ENCODE data around the gene NRBF2.

Gene NRBF2

DNA sequence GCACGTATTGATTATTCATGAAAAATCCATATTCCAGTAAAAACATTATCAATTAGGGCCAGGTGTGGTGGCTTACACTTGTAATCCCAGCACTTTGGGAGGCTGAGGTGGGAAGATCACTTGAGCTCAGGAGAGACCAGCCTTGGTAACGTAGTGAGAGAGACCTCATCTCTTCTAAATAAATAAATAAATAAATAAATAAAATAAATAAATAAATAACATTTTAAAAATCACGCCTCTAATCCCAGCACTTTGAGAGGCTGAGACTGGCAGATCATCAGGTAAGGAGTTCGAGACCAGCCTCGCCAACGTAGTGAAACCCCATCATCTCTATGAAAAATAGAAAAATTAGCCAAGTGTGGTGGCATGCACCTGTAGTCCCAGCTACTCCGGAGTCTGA is 32.1 kb downstream of the NRBF2 start:
- DNase-seq: no peak

DNA sequence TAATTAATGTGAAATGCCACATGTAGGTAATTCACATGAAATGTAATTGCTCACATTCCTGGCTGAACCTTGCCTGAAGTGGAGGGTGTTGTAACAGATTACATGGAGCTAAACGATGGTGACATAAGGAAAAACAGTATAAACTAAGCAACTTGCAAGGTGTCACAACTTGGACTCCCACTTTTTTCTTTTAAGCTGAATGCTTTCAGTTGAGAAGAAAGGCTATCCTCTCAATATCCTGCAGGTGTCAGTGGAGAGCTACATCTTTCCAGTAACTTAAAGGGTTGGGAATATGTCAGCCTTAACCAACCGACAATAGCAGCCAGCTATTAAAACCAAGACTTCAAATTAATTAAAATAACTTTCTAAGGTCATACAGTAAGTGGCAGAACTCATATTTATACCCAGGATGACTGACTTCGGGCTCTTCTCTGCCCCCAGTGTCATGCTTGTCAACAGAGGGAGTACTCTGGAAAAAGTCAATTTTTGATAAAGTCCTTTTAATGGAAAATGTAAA is 33.7 kb downstream of the NRBF2 start:
- no peak for DNase-seq

DNA sequence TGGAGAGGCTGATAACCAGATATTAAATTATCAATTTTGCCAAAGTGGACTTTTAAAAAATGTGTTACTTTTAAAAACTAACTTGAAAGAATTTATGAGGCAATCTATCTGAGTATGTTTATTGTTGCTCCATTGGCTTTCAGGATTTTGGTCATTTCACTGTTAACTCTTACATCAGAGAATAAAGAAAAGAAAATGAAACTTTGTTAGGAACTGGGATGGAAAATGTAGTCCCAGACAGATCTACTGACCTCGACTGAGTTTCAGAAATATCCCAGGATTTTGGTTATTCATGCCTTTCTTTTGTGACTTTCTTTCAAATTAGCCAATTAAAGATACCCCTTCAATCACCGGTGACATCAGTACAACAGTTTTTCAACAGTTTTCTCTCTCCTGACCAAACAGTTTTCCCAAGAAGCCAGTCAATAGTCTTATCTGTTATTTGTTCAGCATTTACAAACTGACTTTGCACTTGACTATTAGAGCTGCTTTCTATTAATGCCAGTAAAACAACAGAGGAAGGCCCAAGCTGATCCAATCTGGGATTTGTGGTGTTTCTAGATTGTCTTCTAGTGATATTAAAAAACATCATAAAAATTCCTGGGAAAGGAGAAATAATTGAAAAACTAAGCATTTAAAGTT is 35.8 kb downstream of the NRBF2 start:
- DNase-seq: no peak

DNA sequence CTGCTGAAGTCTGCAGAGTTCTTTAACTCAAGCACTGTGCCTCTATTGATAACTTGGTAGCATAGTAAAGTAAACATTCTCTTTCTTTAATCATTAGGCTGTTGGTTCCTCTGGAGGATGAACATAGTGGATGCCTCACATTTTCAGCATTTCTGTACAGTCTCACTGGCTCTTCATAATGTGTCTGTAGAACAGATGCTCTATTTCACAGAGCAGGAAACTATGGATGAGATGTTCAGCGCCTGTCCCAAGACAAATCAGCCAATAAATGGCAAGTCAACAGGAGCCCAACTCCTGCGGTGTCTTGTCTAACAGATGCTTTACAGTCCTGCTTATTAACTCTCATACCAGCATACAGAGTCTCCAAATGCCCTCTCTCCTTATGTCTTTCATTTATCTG is 36.5 kb downstream of the NRBF2 start:
- no peak for DNase-seq

DNA sequence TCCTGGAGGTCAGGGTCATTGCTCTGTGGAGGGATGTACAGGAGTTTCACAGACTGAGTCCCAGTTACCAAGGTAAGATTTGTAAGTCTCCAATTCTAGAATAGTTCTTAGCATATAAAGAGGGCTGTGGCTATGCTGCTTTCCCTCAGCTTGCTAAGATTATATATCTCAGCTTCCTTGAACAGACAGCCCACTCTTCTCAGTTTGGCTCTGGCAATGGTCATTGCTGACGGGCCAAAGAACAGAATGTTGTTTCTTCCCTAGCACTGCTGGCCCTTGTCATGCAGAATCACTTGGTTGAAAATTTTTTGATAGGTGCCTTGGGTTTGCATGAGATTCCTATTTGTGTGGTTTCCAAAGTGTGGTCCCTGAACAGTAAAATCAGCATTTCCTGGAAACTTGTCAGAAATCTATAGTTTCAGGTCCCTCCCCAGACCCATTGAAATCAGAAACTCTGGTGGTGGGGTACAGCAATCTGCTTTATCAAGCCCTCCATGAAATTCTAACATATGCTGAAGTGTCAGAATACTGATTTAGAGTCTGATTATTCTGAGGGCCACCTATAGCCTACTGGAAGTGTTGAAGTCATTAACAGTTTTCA is 38.2 kb downstream of the NRBF2 start:
- DNase-seq: no peak

DNA sequence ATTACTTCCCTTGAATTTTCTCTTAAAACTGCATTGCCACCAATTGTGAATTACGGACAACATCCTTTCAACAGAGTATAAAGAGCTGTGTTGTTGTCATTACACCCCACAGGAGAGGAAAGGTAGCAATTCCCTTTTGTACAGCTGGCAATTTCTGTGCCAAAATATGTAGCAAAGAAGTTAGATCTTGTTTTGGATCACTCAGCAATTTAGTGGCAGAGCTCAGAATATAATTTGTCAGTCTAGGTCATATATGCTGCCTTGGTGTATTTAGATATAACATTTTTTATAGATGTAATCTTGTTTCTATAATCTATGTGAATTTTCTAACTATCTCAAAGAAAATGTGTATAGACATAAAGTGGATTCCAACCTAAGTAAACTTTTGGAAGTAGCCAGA is 38.8 kb downstream of the NRBF2 start:
- no peak for DNase-seq

DNA sequence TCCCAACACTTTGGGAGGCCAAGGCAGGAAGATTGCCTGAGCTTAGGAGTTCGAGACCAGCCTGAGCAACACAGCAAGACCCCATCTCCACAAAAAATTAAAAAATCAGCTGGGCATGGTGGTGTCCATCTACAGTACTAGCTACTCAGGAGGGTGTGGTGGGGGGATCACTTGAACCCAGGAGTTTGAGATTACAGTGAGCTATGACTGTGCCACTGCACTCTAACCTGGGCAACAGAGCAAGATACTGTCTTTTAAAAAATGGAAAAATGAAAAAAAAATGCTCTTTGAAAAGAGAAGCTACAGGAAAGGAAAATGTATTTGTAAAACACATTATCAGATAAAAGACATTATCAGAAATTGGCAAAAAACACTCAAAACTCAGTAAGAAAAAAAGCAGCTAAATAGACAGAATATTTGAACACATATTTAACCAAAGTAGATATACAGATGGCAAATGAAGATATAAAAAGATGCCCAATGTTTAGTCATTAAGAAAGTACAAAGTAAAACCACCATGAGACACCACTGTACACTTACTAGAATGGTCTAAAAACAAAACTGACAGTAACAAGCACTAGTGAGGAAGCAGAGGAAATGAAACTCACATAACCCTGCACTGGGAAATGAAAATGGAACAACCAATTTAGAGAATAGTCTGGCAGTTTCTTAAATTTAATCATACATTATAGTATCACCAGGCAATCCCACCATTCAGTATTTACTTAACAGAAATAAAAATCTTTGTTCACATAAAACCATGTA is 40.5 kb downstream of the NRBF2 start:
- DNase-seq: no peak

DNA sequence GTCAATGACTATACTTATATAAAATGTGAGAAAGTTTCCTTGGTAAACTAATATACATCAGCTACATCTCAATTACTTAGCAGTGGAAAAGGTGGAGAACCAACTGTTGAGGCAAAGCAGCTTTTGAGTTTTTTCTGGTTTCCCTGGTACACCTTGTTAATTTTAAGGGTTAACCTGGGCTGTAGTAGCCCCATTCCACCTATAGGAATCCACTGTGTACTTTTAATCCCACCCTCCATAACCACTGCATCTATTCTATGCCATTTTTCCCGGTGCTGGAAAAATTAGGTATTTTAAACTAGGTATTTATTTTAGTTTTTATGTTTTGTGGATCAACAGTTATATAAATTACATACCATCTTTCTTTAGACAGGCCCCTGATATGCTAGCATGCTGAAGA is 42.4 kb downstream of the NRBF2 start:
- no peak for DNase-seq

DNA sequence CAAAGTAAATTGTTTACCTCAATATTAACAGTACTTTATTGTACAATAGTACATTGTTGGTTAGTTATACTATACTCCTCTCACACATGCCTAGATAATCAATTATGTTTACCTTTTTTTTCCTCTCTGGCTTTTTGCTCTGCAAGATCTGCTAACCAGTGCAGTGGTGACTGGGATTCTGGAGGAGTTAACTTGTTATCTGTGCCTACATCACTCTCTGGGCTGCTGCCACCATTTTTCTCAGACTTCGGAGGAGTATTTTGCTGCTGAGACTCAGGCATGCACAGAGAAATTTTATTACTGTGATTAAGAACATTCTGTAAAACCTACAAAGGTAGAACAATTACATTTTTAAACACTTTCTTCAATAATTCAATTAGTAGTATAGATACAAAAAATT is 59.7 kb downstream of the NRBF2 start:
- no peak for DNase-seq

DNA sequence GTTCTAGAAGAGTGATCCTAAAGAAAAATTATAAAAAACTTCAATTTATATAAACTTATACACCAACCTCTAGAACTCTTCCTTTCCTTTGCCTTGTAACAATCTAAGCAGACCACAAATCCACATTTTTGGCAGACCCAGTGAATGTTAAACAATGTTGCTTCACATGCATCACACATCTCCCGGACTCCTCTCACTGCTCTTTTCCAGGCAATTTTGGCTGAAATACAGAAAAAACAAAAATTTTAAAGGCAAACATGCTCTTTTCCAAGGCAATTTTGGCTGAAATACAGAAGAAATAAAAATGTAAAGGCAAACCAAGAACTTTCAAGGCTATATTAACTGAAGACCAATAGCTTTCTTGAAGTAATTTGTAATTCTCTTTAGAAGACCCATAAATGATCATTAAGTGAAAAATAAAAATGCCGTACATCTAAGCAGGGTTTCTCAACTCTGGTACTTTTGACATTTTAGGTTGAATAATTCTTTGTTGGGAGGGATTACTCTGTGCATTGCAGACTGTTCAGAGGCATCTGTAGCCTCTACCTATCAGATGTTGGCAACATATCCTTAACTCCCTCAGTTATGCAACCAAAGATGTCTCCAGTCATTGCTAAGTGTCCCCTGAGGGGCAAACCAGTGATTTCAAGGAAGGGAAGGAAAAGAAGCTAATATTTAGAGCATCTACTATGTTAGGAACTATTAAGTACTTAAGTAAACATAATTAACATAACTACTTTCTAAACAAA is 64.4 kb downstream of the NRBF2 start:
- no peak for DNase-seq

DNA sequence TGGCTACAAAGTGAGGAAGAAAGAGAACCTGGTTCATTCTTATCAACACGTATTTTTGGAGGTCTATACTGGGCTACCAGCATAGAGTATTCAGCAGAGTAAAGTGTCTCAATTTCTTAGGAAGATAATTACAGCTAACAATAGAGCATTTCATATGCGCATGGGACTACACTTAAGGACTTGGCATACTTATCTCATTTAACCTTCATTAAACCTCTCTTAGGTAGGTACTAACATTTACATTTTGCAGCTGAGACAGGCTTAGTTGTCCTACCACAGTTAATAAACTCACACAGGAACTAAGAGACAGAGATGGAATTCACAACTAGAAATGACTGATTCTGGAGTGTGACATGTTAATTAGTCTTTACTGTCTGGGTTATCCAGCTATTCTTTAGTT is 66.6 kb downstream of the NRBF2 start:
- no peak for DNase-seq

DNA sequence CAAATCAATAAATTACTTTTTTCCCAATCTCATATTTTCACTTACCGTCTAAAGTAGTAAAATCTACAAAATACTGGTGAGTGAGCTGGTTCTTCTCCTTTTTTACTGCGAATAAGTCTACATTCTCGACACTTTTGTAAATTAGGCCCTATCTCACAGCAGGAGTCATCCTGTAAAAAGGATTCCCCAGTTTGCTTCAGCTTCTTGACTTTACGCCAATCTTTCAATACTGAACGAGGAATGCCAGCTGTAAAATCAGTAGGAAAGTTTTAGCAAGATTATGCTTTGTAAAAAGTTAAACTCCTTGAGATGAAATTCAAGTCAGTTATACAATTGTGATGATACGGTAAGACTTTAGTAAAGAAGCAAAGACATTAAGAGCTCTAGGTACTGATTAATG is 67.3 kb downstream of the NRBF2 start:
- DNase-seq: no peak

DNA sequence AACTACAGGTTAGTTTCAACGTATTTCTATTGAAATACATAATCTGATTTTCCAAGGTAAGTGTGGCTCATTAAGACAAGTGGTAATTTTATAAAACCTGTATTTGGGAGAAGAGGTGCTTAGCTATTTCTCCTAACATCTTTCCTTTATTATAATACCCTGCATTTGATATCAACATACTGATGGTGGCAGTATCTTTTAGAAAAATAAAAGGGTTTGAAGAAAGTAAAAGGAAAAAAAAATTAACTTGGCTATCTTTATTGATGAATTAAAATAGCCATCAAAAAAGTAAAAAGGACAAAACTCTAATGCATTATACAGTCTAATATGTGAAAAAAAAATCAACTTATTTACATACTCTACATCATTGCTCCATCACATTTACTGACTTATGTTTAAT is 68.0 kb downstream of the NRBF2 start:
- DNase-seq: no peak
